K562 (cell line): ENCODE results near the gene MPV17L2. TPM values are rescaled to one million over a fixed set of nuclear protein-coding genes. Genes with fewer than 3 reads are reported as not detected.

Source experiments
- CEBPG ChIP-seq, 3 experiments: fragments of 200-800 bp in 1 of 3; sonication (Bioruptor generic) in 1 of 3; sonication (generic) in 1 of 3; formaldehyde crosslinking in 1 of 3; IDR thresholded peaks in 2 of 3; conservative IDR thresholded peaks in 1 of 3; 2 replicates each; pipeline versions ENCODE4 v1.6.1 to v1.8.0; 2016 to 2022; ENCODE audit warnings: missing compliant biosample characterization in 2 of 3, missing genetic modification characterization in 2 of 3, mild to moderate bottlenecking in 1 of 3, missing genetic modification reagents in 1 of 3
- CREB1 ChIP-seq, 2 experiments: sonication (generic) in 1 of 2; formaldehyde crosslinking in 1 of 2; IDR thresholded peaks; 2 replicates each; pipeline versions ENCODE4 v1.6.1 to v1.8.0; 2012 to 2022; ENCODE audit warnings: inconsistent platforms in 1 of 2, mild to moderate bottlenecking in 1 of 2, missing genetic modification reagents in 1 of 2, moderate library complexity in 1 of 2
- FOXJ2 ChIP-seq: fragments of 200-800 bp; sonication (Bioruptor generic); IDR thresholded peaks from 2 replicates; pipeline ENCODE4 v1.6.1; 2016; ENCODE audit warnings: missing genetic modification characterization, missing compliant biosample characterization
- MYC ChIP-seq, 2 experiments: fragments of 250-450 bp in 1 of 2; sonication (Bioruptor Pico) in 1 of 2; IDR thresholded peaks; 2 replicates each; pipeline versions ENCODE4 v1.5.1 to v1.6.1; 2012 to 2021; ENCODE audit warnings: low read depth in 2 of 2, borderline replicate concordance in 1 of 2, improper control_type of control experiment in 1 of 2, low read length in 1 of 2, mild to moderate bottlenecking in 1 of 2, moderate library complexity in 1 of 2
- NFE2L1 ChIP-seq: fragments of 450-650 bp; IDR thresholded peaks from 2 replicates; pipeline ENCODE4 v1.6.1; 2016; ENCODE audit warnings: missing genetic modification characterization, low read depth, mild to moderate bottlenecking, missing compliant biosample characterization, moderate library complexity, borderline replicate concordance
- PML ChIP-seq: IDR thresholded peaks from 2 replicates; pipeline ENCODE4 v1.6.1; 2012; ENCODE audit warnings: low read length, inconsistent platforms
- SMARCE1 ChIP-seq: fragments of 450-650 bp; IDR thresholded peaks from 2 replicates; pipeline ENCODE4 v1.7.1; 2016; ENCODE audit warnings: mild to moderate bottlenecking
- TGIF2 ChIP-seq: sonication (generic); formaldehyde crosslinking; IDR thresholded peaks from 2 replicates; pipeline ENCODE4 v1.8.1; 2022; ENCODE audit warnings: mild to moderate bottlenecking, missing genetic modification reagents, moderate library complexity
- YY1 ChIP-seq, 3 experiments: IDR thresholded peaks; 2 replicates each; pipeline ENCODE4 v1.6.1; 2011; ENCODE audit warnings: low read length in 2 of 3, mild to moderate bottlenecking in 2 of 3, moderate library complexity in 2 of 3, borderline replicate concordance in 1 of 3, control low read depth in 1 of 3, low read depth in 1 of 3; ENCODE audit not compliant: insufficient read depth in 3 of 3, insufficient replicate concordance in 2 of 3, control insufficient read depth in 1 of 3, insufficient read length in 1 of 3; ENCODE audit errors: extremely low read depth in 1 of 3
- ZNF644 ChIP-seq: fragments of 200-800 bp; sonication (Bioruptor generic); IDR thresholded peaks from 2 replicates; pipeline ENCODE4 v1.6.1; 2016; ENCODE audit warnings: low read depth, missing genetic modification characterization, missing compliant biosample characterization
- polyA plus RNA-seq, 8 experiments: library from polyadenylated mRNA; depleted of rRNA in 4 of 8; stranded (reverse) in 5 of 8; unstranded in 3 of 8; fragments of >200 nt; fragmentation: Nextera tagmentation in 2 of 8; fragmentation: Illumina TruSeq in 1 of 8; extraction: Ambion mirVana in 2 of 8; extraction: Trizol in 1 of 8; gene quantifications; 2 replicates each; pipeline versions ENCODE4 v1.2.1 to v1.2.3, GENCODE V29; 2011 to 2014; ENCODE audit warnings: inconsistent platforms in 1 of 8, missing spikeins in 1 of 8
- total RNA-seq, 7 experiments: library from RNA; depleted of rRNA in 6 of 7; stranded (reverse); fragments of >200 nt in 6 of 7; fragmentation: Illumina TruSeq in 2 of 7; extraction: Trizol in 2 of 7; gene quantifications; 2 replicates each; pipeline versions ENCODE4 v1.2.1 to v1.2.3, GENCODE V29; 2011 to 2021; ENCODE audit warnings: low replicate concordance in 1 of 7
- TF ChIP-seq, protein P1 (sequence below): sonication (generic); formaldehyde crosslinking; IDR thresholded peaks from 2 replicates; pipeline ENCODE4 v1.8.0; 2022; ENCODE audit warnings: mild to moderate bottlenecking, missing genetic modification reagents
- TF ChIP-seq, protein P2 (sequence below): sonication (generic); formaldehyde crosslinking; IDR thresholded peaks from 2 replicates; pipeline ENCODE4 v1.9.0; 2022; ENCODE audit warnings: mild to moderate bottlenecking, missing genetic modification reagents
- TF ChIP-seq, protein P3 (sequence below): fragments of 250-450 bp; sonication (Bioruptor Pico); IDR thresholded peaks from 2 replicates; pipeline ENCODE4 v1.4.0; 2020; ENCODE audit warnings: mild to moderate bottlenecking
- TF ChIP-seq, protein P4 (sequence below): sonication (generic); formaldehyde crosslinking; IDR thresholded peaks from 2 replicates; pipeline ENCODE4 v1.8.0; 2022; ENCODE audit warnings: mild to moderate bottlenecking, missing genetic modification reagents
- TF ChIP-seq, protein P5 (sequence below): fragments of 450-650 bp; IDR thresholded peaks from 2 replicates; pipeline ENCODE4 v1.6.1; 2016; ENCODE audit warnings: missing biosample characterization, missing genetic modification characterization

Gene MPV17L2
- total and polyA plus RNA-seq, 9 of the 15 experiments (the other 6 are each of a cell fraction or from before 2014, with no cell fraction given) = 10.6 to 60.2 (median 28.5) TPM

DNA sequence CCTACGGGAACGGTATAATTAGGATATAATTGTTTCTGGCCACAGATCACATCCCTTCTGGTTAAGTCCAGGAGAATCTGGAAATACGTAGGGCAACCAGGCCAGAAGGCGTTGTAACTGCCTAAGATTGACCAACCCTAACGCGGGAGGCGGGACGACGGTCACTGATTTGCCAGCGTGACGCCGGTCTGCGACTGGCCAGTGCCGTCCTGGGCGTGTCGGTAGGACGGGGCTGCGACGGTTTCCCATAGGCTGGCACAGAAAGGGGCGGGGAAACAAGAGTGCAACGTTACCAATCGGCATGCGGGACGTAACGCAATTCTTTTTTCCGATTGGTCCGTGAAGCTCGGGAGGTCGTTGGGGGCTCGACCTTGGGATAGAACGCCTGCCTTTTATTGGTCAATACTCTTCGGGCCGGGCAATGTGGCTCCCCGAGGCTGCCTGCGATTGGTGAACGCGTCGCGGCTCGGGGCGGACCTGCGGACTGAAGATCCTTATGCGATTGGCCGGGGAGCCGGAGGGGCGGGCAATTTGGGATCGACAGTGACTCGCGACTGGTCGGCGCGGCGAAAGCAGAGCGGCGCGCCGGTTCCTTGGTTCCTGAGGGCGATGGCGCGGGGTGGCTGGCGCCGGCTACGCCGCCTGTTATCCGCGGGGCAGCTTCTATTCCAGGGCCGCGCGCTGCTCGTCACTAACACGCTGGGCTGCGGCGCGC is at the start of gene MPV17L2 (continued):
- TF ChIP-seq, protein P1, sequence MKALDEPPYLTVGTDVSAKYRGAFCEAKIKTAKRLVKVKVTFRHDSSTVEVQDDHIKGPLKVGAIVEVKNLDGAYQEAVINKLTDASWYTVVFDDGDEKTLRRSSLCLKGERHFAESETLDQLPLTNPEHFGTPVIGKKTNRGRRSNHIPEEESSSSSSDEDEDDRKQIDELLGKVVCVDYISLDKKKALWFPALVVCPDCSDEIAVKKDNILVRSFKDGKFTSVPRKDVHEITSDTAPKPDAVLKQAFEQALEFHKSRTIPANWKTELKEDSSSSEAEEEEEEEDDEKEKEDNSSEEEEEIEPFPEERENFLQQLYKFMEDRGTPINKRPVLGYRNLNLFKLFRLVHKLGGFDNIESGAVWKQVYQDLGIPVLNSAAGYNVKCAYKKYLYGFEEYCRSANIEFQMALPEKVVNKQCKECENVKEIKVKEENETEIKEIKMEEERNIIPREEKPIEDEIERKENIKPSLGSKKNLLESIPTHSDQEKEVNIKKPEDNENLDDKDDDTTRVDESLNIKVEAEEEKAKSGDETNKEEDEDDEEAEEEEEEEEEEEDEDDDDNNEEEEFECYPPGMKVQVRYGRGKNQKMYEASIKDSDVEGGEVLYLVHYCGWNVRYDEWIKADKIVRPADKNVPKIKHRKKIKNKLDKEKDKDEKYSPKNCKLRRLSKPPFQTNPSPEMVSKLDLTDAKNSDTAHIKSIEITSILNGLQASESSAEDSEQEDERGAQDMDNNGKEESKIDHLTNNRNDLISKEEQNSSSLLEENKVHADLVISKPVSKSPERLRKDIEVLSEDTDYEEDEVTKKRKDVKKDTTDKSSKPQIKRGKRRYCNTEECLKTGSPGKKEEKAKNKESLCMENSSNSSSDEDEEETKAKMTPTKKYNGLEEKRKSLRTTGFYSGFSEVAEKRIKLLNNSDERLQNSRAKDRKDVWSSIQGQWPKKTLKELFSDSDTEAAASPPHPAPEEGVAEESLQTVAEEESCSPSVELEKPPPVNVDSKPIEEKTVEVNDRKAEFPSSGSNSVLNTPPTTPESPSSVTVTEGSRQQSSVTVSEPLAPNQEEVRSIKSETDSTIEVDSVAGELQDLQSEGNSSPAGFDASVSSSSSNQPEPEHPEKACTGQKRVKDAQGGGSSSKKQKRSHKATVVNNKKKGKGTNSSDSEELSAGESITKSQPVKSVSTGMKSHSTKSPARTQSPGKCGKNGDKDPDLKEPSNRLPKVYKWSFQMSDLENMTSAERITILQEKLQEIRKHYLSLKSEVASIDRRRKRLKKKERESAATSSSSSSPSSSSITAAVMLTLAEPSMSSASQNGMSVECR (CRISPR knock-in tag) = 0 out of 2 replicates have a peak, but pooled peaks have one; percentile 12
- TF ChIP-seq, protein P2, sequence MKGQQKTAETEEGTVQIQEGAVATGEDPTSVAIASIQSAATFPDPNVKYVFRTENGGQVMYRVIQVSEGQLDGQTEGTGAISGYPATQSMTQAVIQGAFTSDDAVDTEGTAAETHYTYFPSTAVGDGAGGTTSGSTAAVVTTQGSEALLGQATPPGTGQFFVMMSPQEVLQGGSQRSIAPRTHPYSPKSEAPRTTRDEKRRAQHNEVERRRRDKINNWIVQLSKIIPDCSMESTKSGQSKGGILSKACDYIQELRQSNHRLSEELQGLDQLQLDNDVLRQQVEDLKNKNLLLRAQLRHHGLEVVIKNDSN (CRISPR knock-in tag) = peak; percentile 46
- TF ChIP-seq, protein P3, sequence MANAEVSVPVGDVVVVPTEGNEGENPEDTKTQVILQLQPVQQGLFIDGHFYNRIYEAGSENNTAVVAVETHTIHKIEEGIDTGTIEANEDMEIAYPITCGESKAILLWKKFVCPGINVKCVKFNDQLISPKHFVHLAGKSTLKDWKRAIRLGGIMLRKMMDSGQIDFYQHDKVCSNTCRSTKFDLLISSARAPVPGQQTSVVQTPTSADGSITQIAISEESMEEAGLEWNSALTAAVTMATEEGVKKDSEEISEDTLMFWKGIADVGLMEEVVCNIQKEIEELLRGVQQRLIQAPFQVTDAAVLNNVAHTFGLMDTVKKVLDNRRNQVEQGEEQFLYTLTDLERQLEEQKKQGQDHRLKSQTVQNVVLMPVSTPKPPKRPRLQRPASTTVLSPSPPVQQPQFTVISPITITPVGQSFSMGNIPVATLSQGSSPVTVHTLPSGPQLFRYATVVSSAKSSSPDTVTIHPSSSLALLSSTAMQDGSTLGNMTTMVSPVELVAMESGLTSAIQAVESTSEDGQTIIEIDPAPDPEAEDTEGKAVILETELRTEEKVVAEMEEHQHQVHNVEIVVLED = 0 out of 2 replicates have a peak, but pooled peaks have one; percentile 22
- TF ChIP-seq, protein P4, sequence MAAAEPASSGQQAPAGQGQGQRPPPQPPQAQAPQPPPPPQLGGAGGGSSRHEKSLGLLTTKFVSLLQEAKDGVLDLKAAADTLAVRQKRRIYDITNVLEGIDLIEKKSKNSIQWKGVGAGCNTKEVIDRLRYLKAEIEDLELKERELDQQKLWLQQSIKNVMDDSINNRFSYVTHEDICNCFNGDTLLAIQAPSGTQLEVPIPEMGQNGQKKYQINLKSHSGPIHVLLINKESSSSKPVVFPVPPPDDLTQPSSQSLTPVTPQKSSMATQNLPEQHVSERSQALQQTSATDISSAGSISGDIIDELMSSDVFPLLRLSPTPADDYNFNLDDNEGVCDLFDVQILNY (CRISPR knock-in tag) = no peak
- no peak for TF ChIP-seq NFE2L1 (tag)
- TF ChIP-seq TGIF2 (CRISPR knock-in tag) = no peak
- TF ChIP-seq PML = no peak
- TF ChIP-seq CEBPG (CRISPR knock-in tag; IDR thresholded peaks at IDR 0.05) = peak; percentile 40
- TF ChIP-seq CEBPG (tag; conservative IDR thresholded peaks at IDR 0.05 in 1 of 2, IDR thresholded peaks at IDR 0.05 in 1 of 2) = peak; percentile 74 to 92
- no peak; the same call in 1 of the 2 replicates for TF ChIP-seq ZNF644 (tag)
- TF ChIP-seq YY1 (IDR thresholded peaks at IDR 0.05; ENCODE audit: borderline replicate concordance in 1 of 3, control insufficient read depth in 1 of 3, extremely low read depth in 1 of 3, insufficient read depth in 3 of 3, insufficient read length in 1 of 3, insufficient replicate concordance in 2 of 3, low read depth in 1 of 3, low read length in 2 of 3) = peak in 2 of 3 experiments; percentile 74 to 83
- peak; percentile 90 for TF ChIP-seq FOXJ2 (tag)
- TF ChIP-seq CREB1 (IDR thresholded peaks at IDR 0.05) = peak; percentile 88
- TF ChIP-seq CREB1 (CRISPR knock-in tag; IDR thresholded peaks at IDR 0.05) = peak; percentile 92
- TF ChIP-seq, protein P5, sequence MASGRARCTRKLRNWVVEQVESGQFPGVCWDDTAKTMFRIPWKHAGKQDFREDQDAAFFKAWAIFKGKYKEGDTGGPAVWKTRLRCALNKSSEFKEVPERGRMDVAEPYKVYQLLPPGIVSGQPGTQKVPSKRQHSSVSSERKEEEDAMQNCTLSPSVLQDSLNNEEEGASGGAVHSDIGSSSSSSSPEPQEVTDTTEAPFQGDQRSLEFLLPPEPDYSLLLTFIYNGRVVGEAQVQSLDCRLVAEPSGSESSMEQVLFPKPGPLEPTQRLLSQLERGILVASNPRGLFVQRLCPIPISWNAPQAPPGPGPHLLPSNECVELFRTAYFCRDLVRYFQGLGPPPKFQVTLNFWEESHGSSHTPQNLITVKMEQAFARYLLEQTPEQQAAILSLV (tag) = no peak
- TF ChIP-seq MYC (IDR thresholded peaks at IDR 0.05; ENCODE audit: low read depth, low read length) = peak; percentile 60
- no peak for TF ChIP-seq MYC (CRISPR knock-in tag; IDR thresholded peaks at IDR 0.05; ENCODE audit: borderline replicate concordance, low read depth)
- no peak for TF ChIP-seq SMARCE1
